ENCODE measurements around the gene EPOP. TPM values are rescaled to one million over a fixed set of nuclear protein-coding genes. Genes with fewer than 3 reads are reported as not detected.

EPOP gene
- total and polyA plus RNA-seq, 2 of the 13 experiments (the other 11 are each of a cell fraction or from before 2014, with no cell fraction given): 14.7 to 37.8 TPM

DNA sequence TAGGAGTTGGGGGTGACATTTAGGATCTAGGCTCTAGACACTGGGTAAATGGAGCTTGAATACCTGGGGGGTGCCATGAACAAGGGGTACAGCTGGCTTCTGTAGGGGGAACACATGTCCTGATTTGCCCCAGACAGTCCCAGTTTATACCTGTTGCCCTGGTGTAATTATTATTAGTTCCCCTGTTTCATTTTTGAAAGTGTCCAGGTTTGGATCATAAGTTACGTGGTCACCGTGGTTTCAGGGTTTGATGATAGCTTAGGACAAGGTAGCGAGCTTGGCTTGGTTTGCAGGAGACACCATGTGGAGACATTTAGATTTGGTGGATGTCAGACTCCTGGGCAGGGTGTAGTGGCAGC lies 35.8 kb upstream of the EPOP start:
- intact Hi-C loops (cut with micrococcal nuclease; ENCODE audit: unreplicated experiment) (no loop called here), in situ Hi-C loops (cut with HindIII; ENCODE audit: extremely low pct_ligation_motif_present, low pct_unique_long_range_greater_than_20kb) (no loop called here)
- Histone ChIP-seq H3K4me2 (ENCODE audit: low read depth, low read length) (no peak overlapping the region), H3K9me3 (ENCODE audit: low read length) (no peaks in the 10 kb centered on the region), H3K27ac (ENCODE audit: extremely low read length, insufficient read depth, low read length) (no peak overlapping the region), H3K4me1 (ENCODE audit: insufficient read depth, low read length) (peaks cover 48% of the 10 kb centered on the region), H3K27me3 (ENCODE audit: control insufficient read depth in 1 of 2, insufficient read depth in 2 of 2, low read length in 2 of 2) (no peaks in the 10 kb centered on the region), H3K36me3 (replicated peaks in 1 of 2; ENCODE audit: control insufficient read depth in 1 of 2, insufficient read depth in 2 of 2, low read length in 2 of 2) (peaks cover 44 to 81% of the 10 kb centered on the region in 2 experiments), H3K4me3 (replicated peaks in 1 of 3; ENCODE audit: insufficient read depth in 1 of 3, low read depth in 2 of 3, low read length in 3 of 3) (no peak overlapping the region), H4K20me1 (ENCODE audit: insufficient read depth, low read length) (peaks cover 12% of the 10 kb centered on the region), H3K9ac (ENCODE audit: insufficient read depth, low read depth, low read length) (no peak overlapping the region), H2AFZ (ENCODE audit: low read length) (no peak overlapping the region), H3K79me2 (ENCODE audit: insufficient read depth, low read length) (peaks cover 27% of the 10 kb centered on the region)
- ChIA-PET POLR2A (interaction anchor here (0.7 to 3.4 kb wide), 10 partner anchors 8 to 36 kb away, joined by 3 to 20 read pairs (median 3); partner anchors contain the start of gene EPOP), CTCF (ENCODE audit: low intra/inter-chr PET ratio, low total read pairs) (no interaction called here)
- ATAC-seq: no peak
- DNase-seq (ENCODE audit: low spot score): no peak
- FAIRE-seq: no peak
- TF ChIP-seq, protein P1, sequence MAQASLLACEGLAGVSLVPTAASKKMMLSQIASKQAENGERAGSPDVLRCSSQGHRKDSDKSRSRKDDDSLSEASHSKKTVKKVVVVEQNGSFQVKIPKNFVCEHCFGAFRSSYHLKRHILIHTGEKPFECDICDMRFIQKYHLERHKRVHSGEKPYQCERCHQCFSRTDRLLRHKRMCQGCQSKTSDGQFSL (CRISPR knock-in tag; IDR thresholded peaks at IDR 0.05): 0 out of 2 replicates have a peak, but pooled peaks have one; percentile 22
- TF ChIP-seq THYN1 (CRISPR knock-in tag; IDR thresholded peaks at IDR 0.05; ENCODE audit: borderline replicate concordance, low read depth) (no peak), RBFOX2 (IDR thresholded peaks at IDR 0.05; ENCODE audit: low read depth, low read length) (peak; percentile 44; the same call in 1 of the 2 replicates), POLR2A (IDR thresholded peaks at IDR 0.05; ENCODE audit: insufficient read depth in 1 of 2, low read depth in 2 of 2, low read length in 2 of 2) (no peak)
- TF ChIP-seq, protein P2, sequence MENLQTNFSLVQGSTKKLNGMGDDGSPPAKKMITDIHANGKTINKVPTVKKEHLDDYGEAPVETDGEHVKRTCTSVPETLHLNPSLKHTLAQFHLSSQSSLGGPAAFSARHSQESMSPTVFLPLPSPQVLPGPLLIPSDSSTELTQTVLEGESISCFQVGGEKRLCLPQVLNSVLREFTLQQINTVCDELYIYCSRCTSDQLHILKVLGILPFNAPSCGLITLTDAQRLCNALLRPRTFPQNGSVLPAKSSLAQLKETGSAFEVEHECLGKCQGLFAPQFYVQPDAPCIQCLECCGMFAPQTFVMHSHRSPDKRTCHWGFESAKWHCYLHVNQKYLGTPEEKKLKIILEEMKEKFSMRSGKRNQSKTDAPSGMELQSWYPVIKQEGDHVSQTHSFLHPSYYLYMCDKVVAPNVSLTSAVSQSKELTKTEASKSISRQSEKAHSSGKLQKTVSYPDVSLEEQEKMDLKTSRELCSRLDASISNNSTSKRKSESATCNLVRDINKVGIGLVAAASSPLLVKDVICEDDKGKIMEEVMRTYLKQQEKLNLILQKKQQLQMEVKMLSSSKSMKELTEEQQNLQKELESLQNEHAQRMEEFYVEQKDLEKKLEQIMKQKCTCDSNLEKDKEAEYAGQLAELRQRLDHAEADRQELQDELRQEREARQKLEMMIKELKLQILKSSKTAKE (CRISPR knock-in tag; IDR thresholded peaks at IDR 0.05; ENCODE audit: borderline replicate concordance): 0 out of 2 replicates have a peak, but pooled peaks have one; percentile 19
- no TSS peak for BruUV-seq (replicated peaks)
- 100% methylated on average over 3 of the region's 3 CpGs for WGBS (ENCODE audit: low lambda C conversion rate)
